GM12892 (cell line): ENCODE measurements around the gene HDHD3.

Experiments used
- POLR2A ChIP-seq: IDR thresholded peaks from 2 replicates; pipeline ENCODE4 v1.6.1; 2011; ENCODE audit warnings: low read depth, low read length, control low read depth
- POLR2AphosphoS5 ChIP-seq: IDR thresholded peaks from 2 replicates; pipeline ENCODE4 v1.6.1; 2011; ENCODE audit warnings: low read depth, low read length, control low read depth
- TAF1 ChIP-seq: IDR thresholded peaks from 2 replicates; pipeline ENCODE4 v1.6.1; 2011; ENCODE audit warnings: low read depth, mild to moderate bottlenecking, control low read depth, low read length, borderline replicate concordance

GRCh38 chr9:113381909-113382411, 5.2 kb upstream of the HDHD3 start:
- no peak for TF ChIP-seq POLR2A
- TF ChIP-seq POLR2AphosphoS5: no peak
- no peak for TF ChIP-seq TAF1
